Natural killer cell (primary cell): ENCODE data around the gene EXOC3L4. TPM values are rescaled to one million over a fixed set of nuclear protein-coding genes. Genes with fewer than 3 reads are reported as not detected.

Experiments used
- ATAC-seq, 3 donors: fragments of 150-1000 bp in 2 of 3; fragments of 200-7000 bp in 1 of 3; cut with Tn5 transposase; 1 replicate in 1 of 3; 2 replicates in 2 of 3; pipeline ENCODE4 v1.10.0; 2021; ENCODE audit warnings: mild to moderate bottlenecking in 2 of 3, moderate library complexity in 2 of 3
- DNase-seq, 2 donors: peaks; one replicate each; pipeline versions ENCODE4 v3.0.0 to v3.0.0-alpha.2; 2013 to 2021; ENCODE audit warnings: mixed read lengths in 1 of 2
- H3K27ac ChIP-seq: one replicate; pipeline ENCODE4 v1.5.1; 2013; ENCODE audit warnings: mild to moderate bottlenecking, low read length
- H3K27me3 ChIP-seq: one replicate; pipeline ENCODE4 v1.6.1; 2013; ENCODE audit warnings: low read length; ENCODE audit not compliant: control insufficient read depth, insufficient read depth
- H3K36me3 ChIP-seq: one replicate; pipeline ENCODE4 v1.6.1; 2013; ENCODE audit warnings: low read length; ENCODE audit not compliant: control insufficient read depth, insufficient read depth
- H3K4me1 ChIP-seq: one replicate; pipeline ENCODE4 v1.6.1; 2013; ENCODE audit warnings: low read length; ENCODE audit not compliant: control insufficient read depth, insufficient read depth
- H3K4me3 ChIP-seq: one replicate; pipeline ENCODE4 v1.5.1; 2013; ENCODE audit warnings: low read length
- H3K9me3 ChIP-seq: one replicate; pipeline ENCODE4 v1.6.1; 2013; ENCODE audit warnings: low read length; ENCODE audit not compliant: control insufficient read depth, insufficient read depth
- H3K27ac Mint-ChIP-seq, 2 donors: one replicate each; pipeline ENCODE4 v1.8.0; 2022; ENCODE audit warnings: mild to moderate bottlenecking in 2 of 2, mixed read lengths in 2 of 2, moderate library complexity in 1 of 2
- H3K27me3 Mint-ChIP-seq, 2 donors: one replicate each; pipeline ENCODE4 v1.8.0; 2022; ENCODE audit warnings: low read depth in 2 of 2, mixed read lengths in 2 of 2
- H3K36me3 Mint-ChIP-seq: one replicate; pipeline ENCODE4 v1.8.0; 2022; ENCODE audit warnings: mixed read lengths
- H3K4me1 Mint-ChIP-seq, 2 donors: one replicate each; pipeline ENCODE4 v1.8.0; 2022; ENCODE audit warnings: mixed read lengths in 2 of 2
- H3K4me3 Mint-ChIP-seq: one replicate; pipeline ENCODE4 v1.8.0; 2022; ENCODE audit warnings: mild to moderate bottlenecking, moderate library complexity, mixed read lengths
- H3K9me3 Mint-ChIP-seq, 2 donors: one replicate each; pipeline ENCODE4 v1.8.0; 2022; ENCODE audit warnings: mixed read lengths in 2 of 2
- WGBS: methylation state at CpG from one replicate; pipeline ENCODE4 v1.1.7; 2013; ENCODE audit warnings: missing lambda C conversion rate; ENCODE audit not compliant: insufficient coverage; 5-methylcytosine and 5-hydroxymethylcytosine counted together
- intact Hi-C: fragments of 100-400 bp; cut with micrococcal nuclease; formaldehyde crosslinking; loops from one replicate; pipeline ENCODE4 v1.14.2; 2022
- total RNA-seq, 4 donors: library from RNA; stranded (reverse); fragments of 120-200 nt in 1 of 4; gene quantifications; one replicate each; pipeline versions ENCODE4 v1.2.3 to v1.2.4, GENCODE V29; 2013 to 2022
- TF ChIP-seq, protein P1 (sequence below): fragments of 200-600 bp; IDR thresholded peaks from one replicate; pipeline ENCODE4 v1.8.0; 2022; ENCODE audit warnings: antibody characterized with exemption

The EXOC3L4 gene
- total RNA-seq, 3 donors from 2014 or later (not counting 1 experiment from before 2014, with no cell fraction given), result not detected

DNA sequence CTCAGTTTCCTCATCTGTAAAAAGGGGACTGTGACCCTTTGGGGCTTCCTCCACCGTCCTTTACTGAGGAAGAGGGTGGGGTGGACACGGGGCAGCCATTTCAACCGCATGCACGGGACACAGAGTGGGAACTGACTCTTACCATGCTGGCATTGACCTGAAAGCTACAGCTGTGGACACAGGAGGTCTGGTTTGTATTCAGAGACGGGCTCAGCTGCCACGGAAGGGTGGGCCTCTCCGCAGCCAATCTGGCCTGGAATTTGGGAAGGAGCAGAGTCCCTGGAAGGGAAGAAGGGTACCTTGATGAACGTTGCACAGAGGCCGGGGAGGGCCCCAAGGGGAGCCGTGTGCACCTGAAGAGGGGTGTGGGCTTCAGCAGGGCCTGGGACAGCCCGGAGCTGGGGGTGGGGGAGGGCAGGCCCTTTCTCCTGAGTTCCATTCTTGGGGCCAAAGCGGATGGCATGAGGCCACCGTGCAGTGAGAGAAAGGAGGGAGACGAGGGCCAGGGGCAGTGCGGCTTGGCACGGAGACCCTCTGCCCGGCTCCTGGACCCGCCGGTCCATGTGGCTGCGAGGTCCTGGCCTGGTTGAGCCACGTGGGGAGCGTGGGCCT is 43.3 kb downstream of the EXOC3L4 start:
- no peaks in the 10 kb centered on the region for H3K9me3 Mint-ChIP-seq
- H3K36me3 Mint-ChIP-seq, result no peaks in the 10 kb centered on the region
- Histone ChIP-seq H3K36me3 (no peaks in the 10 kb centered on the region), H3K9me3 (no peaks in the 10 kb centered on the region), H3K27me3 (no peaks in the 10 kb centered on the region), H3K4me3 (no peak overlapping the region), H3K4me1 (peaks cover 9% of the 10 kb centered on the region), H3K27ac (no peak overlapping the region)
- TF ChIP-seq, protein P1, sequence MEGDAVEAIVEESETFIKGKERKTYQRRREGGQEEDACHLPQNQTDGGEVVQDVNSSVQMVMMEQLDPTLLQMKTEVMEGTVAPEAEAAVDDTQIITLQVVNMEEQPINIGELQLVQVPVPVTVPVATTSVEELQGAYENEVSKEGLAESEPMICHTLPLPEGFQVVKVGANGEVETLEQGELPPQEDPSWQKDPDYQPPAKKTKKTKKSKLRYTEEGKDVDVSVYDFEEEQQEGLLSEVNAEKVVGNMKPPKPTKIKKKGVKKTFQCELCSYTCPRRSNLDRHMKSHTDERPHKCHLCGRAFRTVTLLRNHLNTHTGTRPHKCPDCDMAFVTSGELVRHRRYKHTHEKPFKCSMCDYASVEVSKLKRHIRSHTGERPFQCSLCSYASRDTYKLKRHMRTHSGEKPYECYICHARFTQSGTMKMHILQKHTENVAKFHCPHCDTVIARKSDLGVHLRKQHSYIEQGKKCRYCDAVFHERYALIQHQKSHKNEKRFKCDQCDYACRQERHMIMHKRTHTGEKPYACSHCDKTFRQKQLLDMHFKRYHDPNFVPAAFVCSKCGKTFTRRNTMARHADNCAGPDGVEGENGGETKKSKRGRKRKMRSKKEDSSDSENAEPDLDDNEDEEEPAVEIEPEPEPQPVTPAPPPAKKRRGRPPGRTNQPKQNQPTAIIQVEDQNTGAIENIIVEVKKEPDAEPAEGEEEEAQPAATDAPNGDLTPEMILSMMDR, result no peak
- no peak for ATAC-seq
- H3K4me3 Mint-ChIP-seq, result no peak overlapping the region
- intact Hi-C loops, result no loop called here
- H3K27me3 Mint-ChIP-seq, result peaks cover 20 to 26% of the 10 kb centered on the region in 2 donors
- H3K27ac Mint-ChIP-seq, result no peak overlapping the region
- H3K4me1 Mint-ChIP-seq, result peaks cover 12 to 15% of the 10 kb centered on the region in 2 donors
- WGBS, result 82% methylated on average over 22 of the region's 22 CpGs
- no peak for DNase-seq

DNA sequence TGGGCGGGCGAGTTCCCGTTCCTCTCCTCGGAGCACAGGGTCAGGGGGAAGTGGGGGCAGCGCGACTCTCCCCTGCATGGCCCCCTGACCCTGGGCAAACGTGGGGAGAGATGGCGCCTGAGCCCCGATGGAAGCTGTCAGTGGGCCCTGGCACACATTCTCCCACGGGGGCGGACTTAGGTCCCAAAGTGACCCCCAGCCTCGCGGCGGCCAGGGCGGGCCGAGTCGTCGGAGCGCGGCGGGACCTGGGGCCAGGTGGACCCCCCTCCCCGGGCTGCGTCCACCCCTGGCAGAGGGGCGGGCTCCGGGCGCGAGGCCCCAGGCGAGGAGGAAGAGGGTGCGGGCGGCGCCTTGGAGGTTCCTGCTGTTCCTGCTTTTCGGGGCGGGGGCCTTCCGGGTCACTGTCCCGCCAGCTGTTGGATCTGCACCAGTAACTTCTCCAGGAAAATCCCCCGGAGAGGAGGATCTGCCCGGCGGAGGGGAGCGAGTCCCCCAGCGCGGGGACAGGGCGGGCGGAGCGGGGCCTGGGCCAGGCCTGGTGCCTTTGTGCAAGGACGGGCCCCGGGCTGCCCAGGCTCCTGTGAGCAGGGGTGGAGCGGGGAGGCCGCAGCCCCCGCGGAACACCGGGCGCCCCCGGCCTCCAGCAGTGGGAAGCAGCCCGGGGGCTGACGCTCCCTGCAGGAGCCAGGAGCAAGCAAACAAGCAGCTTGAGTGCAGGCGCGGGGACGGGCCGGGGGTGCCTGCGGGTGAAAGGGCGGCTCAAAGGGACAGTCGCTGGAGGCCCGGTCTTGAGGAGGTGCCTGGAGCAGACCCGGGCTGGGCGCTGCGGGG is 44.0 kb downstream of the EXOC3L4 start:
- no peak overlapping the region for H3K4me3 ChIP-seq
- TF ChIP-seq, protein P1, result no peak
- 53% methylated on average over 66 of the region's 66 CpGs for WGBS
- ATAC-seq (no peak), DNase-seq (no peak)
- H3K27me3 Mint-ChIP-seq, result peaks cover 26 to 34% of the 10 kb centered on the region in 2 donors
- no peak overlapping the region for H3K27ac ChIP-seq
- H3K9me3 ChIP-seq, result no peaks in the 10 kb centered on the region
- H3K36me3 Mint-ChIP-seq, result no peaks in the 10 kb centered on the region
- H3K27me3 ChIP-seq, result peaks cover 4% of the 10 kb centered on the region
- peaks cover 9% of the 10 kb centered on the region for H3K4me1 ChIP-seq
- H3K27ac Mint-ChIP-seq, result no peak overlapping the region
- H3K4me3 Mint-ChIP-seq, result no peak overlapping the region
- H3K9me3 Mint-ChIP-seq, result no peaks in the 10 kb centered on the region
- no peaks in the 10 kb centered on the region for H3K36me3 ChIP-seq
- intact Hi-C loops, result no loop called here
- H3K4me1 Mint-ChIP-seq, result peaks cover 12 to 15% of the 10 kb centered on the region in 2 donors

DNA sequence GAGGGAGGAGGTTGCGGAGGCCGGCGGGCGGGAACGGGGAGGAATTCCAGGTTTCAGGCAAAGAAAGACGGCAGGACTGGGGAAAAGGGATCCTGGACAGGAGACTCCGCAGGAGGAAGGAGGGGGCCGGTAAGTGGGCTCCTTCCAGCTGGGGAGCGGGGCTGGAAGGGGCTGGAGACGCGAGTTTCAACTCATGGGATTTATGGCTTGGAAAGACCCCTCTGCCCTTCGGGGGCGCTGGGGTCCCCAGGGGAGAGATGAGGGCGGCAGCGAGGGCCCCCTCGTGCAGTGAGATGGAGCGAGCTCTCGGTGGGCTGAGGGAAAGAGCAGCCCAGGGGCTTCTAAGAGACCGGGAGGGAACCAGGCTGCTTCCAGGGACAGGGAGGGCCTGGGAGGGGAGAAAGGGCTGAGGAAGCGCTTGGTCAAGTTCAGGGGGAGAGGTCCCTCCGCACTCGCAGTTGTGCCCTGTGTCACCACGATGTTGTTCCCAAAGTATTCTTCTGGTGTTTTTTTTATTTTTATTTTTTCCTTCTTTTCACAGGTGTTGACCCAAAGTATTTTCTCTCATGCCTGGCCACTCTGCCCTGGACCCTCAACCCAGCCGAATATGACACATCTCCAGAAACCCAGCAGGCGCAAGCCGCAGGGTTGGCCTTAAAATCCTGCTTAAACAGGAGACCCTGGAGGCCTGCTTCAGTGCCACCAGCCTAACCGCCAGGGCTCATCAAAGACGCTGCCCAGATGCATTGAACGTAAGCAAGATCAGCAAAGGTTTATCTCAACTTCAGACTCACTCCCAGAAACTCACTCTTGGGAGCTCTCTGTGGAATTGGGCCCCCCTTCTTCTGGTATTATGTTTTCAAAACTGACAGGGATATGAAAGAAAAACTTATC is 44.9 kb downstream of the EXOC3L4 start:
- no peak overlapping the region for H3K4me3 ChIP-seq
- ATAC-seq, result no peak
- no peaks in the 10 kb centered on the region for H3K9me3 ChIP-seq
- H3K36me3 Mint-ChIP-seq, result no peaks in the 10 kb centered on the region
- intact Hi-C loops, result no loop called here
- peaks cover 12 to 15% of the 10 kb centered on the region in 2 donors for H3K4me1 Mint-ChIP-seq
- H3K9me3 Mint-ChIP-seq, result no peaks in the 10 kb centered on the region
- H3K27ac Mint-ChIP-seq, result no peak overlapping the region
- peaks cover 28 to 37% of the 10 kb centered on the region in 2 donors for H3K27me3 Mint-ChIP-seq
- no peaks in the 10 kb centered on the region for H3K36me3 ChIP-seq
- 86% methylated on average over 28 of the region's 29 CpGs for WGBS
- peaks cover 4% of the 10 kb centered on the region for H3K27me3 ChIP-seq
- TF ChIP-seq, protein P1, result no peak
- no peak overlapping the region for H3K4me3 Mint-ChIP-seq
- no peak for DNase-seq
- H3K4me1 ChIP-seq, result peaks cover 9% of the 10 kb centered on the region
- H3K27ac ChIP-seq, result no peak overlapping the region
